HEK293T (cell line): ENCODE measurements around the gene TERB2.
"Not testable (repeated sequence)": the region's sequence is repeated elsewhere in the genome, so short reads cannot be mapped to it uniquely, and the experiment has no call there.

Experiments used
- CTCF ChIA-PET: fragments of 350-600 bp; formaldehyde crosslinking; extraction: SDS; loops from one replicate; lab custom pipeline; 2021; ENCODE audit warnings: antibody characterized with exemption, inconsistent platforms; lab: Yijun Ruan, JAX
- POLR2A ChIA-PET: fragments of 350-600 bp; formaldehyde crosslinking; extraction: SDS; loops from one replicate; lab custom pipeline; 2020; ENCODE audit warnings: antibody characterized with exemption, inconsistent platforms; lab: Yijun Ruan, JAX
- DNase-seq: peaks from one replicate; pipeline ENCODE4 v3.0.0; 2012; ENCODE audit warnings: mixed read lengths; ENCODE audit errors: extremely low spot score
- ARNT ChIP-seq: fragments of 450-650 bp; IDR thresholded peaks from 2 replicates; pipeline ENCODE4 v1.6.1; 2017; ENCODE audit warnings: mild to moderate bottlenecking
- BHLHE40 ChIP-seq: fragments of 450-650 bp; IDR thresholded peaks from 2 replicates; pipeline ENCODE4 v1.6.1; 2016; ENCODE audit warnings: mild to moderate bottlenecking, moderate library complexity, borderline replicate concordance
- CTBP1 ChIP-seq: fragments of 450-650 bp; IDR thresholded peaks from 2 replicates; pipeline ENCODE4 v1.6.1; 2016; ENCODE audit warnings: borderline replicate concordance
- ELF4 ChIP-seq: fragments of 450-650 bp; IDR thresholded peaks from 2 replicates; pipeline ENCODE4 v1.6.1; 2017; ENCODE audit warnings: antibody characterized with exemption
- FOXA1 ChIP-seq: fragments of 450-650 bp; IDR thresholded peaks from 2 replicates; pipeline ENCODE4 v1.6.1; 2016; ENCODE audit warnings: mild to moderate bottlenecking
- FOXK2 ChIP-seq: fragments of 450-650 bp; IDR thresholded peaks from 2 replicates; pipeline ENCODE4 v1.6.1; 2016; ENCODE audit warnings: mild to moderate bottlenecking
- FOXM1 ChIP-seq: fragments of 450-650 bp; IDR thresholded peaks from 2 replicates; pipeline ENCODE4 v1.6.1; 2017; ENCODE audit warnings: mild to moderate bottlenecking, borderline replicate concordance
- HDGF ChIP-seq: fragments of 450-650 bp; IDR thresholded peaks from 2 replicates; pipeline ENCODE4 v1.6.1; 2017; ENCODE audit warnings: antibody characterized with exemption, borderline replicate concordance
- L3MBTL2 ChIP-seq: fragments of 450-650 bp; conservative IDR thresholded peaks from 2 replicates; pipeline ENCODE4 v1.6.1; 2016; ENCODE audit warnings: mild to moderate bottlenecking
- LEF1 ChIP-seq: fragments of 450-650 bp; IDR thresholded peaks from 2 replicates; pipeline ENCODE4 v1.6.1; 2017; ENCODE audit warnings: mild to moderate bottlenecking, borderline replicate concordance
- NFRKB ChIP-seq: fragments of 450-650 bp; IDR thresholded peaks from 2 replicates; pipeline ENCODE4 v1.6.1; 2016; ENCODE audit warnings: mild to moderate bottlenecking, moderate library complexity
- SP1 ChIP-seq: fragments of 450-650 bp; IDR thresholded peaks from 2 replicates; pipeline ENCODE4 v1.6.1; 2017
- SUZ12 ChIP-seq: fragments of 450-650 bp; IDR thresholded peaks from 2 replicates; pipeline ENCODE4 v1.6.1; 2016; ENCODE audit warnings: mild to moderate bottlenecking
- TARDBP ChIP-seq: fragments of 450-650 bp; IDR thresholded peaks from 2 replicates; pipeline ENCODE4 v1.6.1; 2016
- ZNF384 ChIP-seq: fragments of 450-650 bp; IDR thresholded peaks from 2 replicates; pipeline ENCODE4 v1.6.1; 2016
- TF ChIP-seq, protein P1 (sequence below): fragments of 450-650 bp; IDR thresholded peaks from 2 replicates; pipeline ENCODE4 v1.6.1; 2016

TERB2 gene, protein sequence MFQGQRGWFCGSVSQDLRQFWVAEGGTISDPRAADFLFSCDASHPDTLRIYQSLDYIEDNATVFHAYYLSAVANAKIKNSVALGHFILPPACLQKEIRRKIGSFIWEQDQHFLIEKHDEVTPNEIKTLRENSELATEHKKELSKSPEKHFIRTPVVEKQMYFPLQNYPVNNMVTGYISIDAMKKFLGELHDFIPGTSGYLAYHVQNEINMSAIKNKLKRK

DNA sequence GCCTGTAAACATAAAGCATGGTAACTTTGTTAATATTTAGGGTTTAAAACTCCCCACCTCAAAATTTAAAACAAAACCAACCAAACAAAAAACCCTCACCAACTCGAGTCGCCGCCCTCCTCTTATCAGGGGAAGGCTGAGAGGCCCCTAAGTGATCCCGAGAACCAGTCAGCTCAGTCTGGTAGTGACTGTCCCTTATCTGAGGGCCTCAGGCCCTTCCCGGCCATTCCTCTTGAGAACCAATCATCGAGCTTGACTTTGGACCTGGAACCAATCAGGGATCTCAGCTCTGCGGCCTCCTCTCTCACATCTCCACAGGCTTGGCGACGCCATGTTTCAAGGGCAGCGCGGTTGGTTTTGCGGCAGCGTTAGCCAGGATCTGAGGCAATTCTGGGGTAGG is at the start of gene TERB2:
TSS of gene TERB2 (plus strand) at position 300 of the 400 bp plus-strand sequence. CDS start at position 332, 32 bp downstream.
- no peak for TF ChIP-seq FOXA1
- TF ChIP-seq, protein P1, sequence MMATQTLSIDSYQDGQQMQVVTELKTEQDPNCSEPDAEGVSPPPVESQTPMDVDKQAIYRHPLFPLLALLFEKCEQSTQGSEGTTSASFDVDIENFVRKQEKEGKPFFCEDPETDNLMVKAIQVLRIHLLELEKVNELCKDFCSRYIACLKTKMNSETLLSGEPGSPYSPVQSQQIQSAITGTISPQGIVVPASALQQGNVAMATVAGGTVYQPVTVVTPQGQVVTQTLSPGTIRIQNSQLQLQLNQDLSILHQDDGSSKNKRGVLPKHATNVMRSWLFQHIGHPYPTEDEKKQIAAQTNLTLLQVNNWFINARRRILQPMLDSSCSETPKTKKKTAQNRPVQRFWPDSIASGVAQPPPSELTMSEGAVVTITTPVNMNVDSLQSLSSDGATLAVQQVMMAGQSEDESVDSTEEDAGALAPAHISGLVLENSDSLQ, result no peak
- TF ChIP-seq LEF1, result no peak
- TF ChIP-seq FOXK2, result no peak
- TF ChIP-seq CTBP1, result no peak
- TF ChIP-seq TARDBP, result no peak
- TF ChIP-seq SP1, result no peak
- TF ChIP-seq ARNT, result no peak
- no peak for TF ChIP-seq ELF4
- TF ChIP-seq NFRKB, result no peak
- no peak for TF ChIP-seq FOXM1
- TF ChIP-seq ZNF384, result no peak
- no peak for TF ChIP-seq HDGF
- ChIA-PET CTCF (no interaction called here), POLR2A (no interaction called here)
- no peak for DNase-seq

DNA sequence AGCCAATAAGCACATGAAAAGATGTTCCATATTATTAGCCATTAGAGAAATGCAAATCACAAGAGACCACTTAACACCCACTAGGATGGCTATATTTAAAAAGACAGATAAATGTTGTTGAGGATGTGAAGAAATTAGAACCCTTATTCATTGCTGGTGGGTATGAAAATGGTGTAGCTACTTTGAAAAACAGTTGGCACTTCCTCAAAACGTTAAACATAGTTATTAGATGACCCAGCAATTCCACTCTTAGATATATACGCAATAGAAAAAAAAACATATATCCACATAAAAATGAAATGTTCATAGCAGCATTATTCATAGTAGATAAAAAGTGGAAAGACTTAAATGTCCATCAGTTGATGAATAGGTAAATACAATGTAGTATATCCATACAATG is 47.1 kb upstream of the TERB2 start:
- ChIA-PET CTCF (no interaction called here), POLR2A (no interaction called here)
- no peak for DNase-seq
- TF ChIP-seq SUZ12, result no peak
- TF ChIP-seq LEF1, result no peak
- TF ChIP-seq CTBP1, result no peak
- no peak for TF ChIP-seq TARDBP
- no peak for TF ChIP-seq NFRKB

DNA sequence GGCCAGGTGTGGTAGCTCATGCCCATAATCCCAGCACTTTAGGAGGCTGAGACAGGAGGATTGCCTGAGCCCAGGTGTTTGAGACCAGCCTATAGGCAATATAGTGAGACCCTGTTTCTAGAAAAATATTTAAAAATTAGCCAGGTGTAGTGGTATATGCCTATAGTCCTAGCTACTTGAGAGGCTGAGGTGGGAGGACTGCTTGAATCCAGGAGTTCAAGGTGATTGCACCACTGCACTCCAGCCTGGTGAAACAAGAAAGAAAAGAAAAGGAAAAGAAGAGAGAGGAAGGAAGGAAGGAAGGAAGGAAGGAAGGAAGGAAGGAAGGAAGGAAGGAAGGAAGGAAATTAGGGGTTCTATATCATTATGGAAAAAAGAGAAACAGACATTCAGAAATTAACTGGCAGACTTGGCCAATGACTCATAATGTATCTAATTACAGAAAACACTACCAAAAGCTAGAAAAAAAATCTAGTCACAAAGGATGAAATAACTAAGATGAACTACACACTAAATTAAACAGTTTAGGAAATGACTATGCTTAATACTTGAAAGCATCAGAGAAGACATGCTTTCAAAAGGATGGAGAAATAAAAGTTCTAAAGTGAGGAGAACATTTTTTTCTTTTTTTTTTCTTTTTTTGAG is 45.4 kb upstream of the TERB2 start:
- DNase-seq, result no peak
- TF ChIP-seq TARDBP (no peak), L3MBTL2 (no peak), LEF1 (no peak), HDGF (no peak), CTBP1 (no peak), NFRKB (no peak), ZNF384 (no peak), ELF4 (no peak), SUZ12 (no peak), FOXM1 (no peak), ARNT (no peak), SP1 (no peak), BHLHE40 (no peak)
- TF ChIP-seq, protein P1, result no peak
- CTCF ChIA-PET, result no interaction called here
- POLR2A ChIA-PET, result no interaction called here

DNA sequence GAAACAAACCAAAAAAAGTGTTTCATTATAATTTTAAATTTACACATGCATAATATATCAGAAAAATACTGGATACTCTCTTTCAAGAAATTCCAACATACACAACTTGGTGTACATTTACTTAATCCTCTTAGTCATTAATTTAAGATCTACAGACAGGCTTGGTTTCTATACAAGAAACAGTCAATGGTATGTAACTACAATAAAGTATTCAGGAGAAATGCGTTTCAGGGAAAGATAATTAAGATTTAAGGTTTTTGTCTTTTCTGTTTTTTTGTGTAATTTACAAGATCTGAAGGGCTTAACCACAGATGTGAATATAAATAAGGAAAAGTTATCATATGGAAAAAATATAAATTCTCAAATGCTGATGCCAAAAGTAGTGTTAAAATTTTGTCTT is 44.3 kb upstream of the TERB2 start:
- DNase-seq, POLR2A ChIA-PET, CTCF ChIA-PET: not testable (repeated sequence)

DNA sequence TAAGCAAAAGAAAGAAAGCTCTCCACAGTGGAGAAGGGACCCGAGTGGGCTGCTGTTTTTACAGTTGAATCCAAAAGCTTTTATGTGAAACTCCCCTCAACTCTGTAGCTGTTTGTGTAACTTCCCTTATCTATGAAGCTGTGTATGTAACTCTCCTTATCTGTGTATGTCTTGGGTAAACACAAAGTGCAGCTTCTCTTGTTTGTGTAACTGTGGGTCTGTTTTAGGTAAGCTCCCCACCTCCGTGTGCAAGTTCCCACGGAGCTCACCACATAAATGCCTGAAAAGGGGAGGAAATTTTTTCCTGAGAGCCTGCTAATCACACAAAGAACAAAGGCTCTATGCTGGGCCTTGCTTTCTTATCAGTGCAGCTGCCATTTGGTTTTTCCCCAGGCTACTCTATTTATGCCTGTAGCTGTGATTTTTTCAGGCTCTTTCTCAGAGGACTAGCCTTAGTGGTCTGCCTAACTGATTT is 43.5 kb upstream of the TERB2 start:
- CTCF ChIA-PET, POLR2A ChIA-PET: not testable (repeated sequence)

DNA sequence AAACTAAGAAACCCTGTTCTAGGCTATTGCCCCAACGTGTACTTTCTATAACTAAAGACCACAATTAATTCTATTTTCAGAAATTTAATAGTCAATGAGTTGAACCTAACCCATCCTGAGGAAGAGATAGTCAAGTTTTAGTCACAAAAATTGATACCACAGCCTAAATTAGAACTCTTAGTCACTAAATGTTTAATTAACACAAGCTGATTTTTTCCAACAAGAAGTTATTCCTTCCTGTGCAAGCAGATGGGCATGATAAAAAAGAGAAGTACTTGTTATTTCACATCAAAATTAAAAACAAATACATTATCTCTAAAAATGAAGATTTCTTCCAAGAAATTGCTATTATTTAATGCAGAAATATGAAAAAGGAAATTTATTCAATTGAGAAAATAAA is 38.4 kb upstream of the TERB2 start:
- no peak for DNase-seq
- no peak for TF ChIP-seq ZNF384
- TF ChIP-seq LEF1, result no peak
- TF ChIP-seq CTBP1, result no peak
- no peak for TF ChIP-seq ARNT
- TF ChIP-seq NFRKB, result no peak
- no peak for TF ChIP-seq SUZ12
- no peak for TF ChIP-seq HDGF
- no peak for TF ChIP-seq TARDBP
- TF ChIP-seq ELF4, result no peak
- TF ChIP-seq FOXM1, result no peak
- TF ChIP-seq SP1, result no peak
- CTCF ChIA-PET, result no interaction called here
- POLR2A ChIA-PET, result no interaction called here

More for the DNA sequence above, 43.5 kb upstream of the TERB2 start:
- not testable (repeated sequence) for DNase-seq

DNA sequence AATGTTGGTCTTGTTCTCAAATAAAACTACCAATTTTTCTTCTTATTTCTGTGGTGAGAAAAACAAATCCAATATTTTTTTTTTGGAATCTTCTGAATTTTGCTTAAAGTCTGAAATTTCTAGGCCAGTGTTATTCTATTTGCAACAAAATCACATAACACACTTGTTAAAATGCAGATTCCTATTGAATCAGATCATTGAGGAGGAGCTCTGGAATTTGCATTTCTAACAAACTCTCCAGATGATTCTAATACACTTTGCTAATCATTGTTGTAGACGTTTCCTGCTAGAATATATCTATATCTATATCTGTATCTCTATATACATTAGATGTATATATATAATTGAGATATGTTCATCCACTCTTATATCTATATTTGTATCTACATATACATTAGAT is 27.8 kb upstream of the TERB2 start:
- POLR2A ChIA-PET, result not testable (repeated sequence)

DNA sequence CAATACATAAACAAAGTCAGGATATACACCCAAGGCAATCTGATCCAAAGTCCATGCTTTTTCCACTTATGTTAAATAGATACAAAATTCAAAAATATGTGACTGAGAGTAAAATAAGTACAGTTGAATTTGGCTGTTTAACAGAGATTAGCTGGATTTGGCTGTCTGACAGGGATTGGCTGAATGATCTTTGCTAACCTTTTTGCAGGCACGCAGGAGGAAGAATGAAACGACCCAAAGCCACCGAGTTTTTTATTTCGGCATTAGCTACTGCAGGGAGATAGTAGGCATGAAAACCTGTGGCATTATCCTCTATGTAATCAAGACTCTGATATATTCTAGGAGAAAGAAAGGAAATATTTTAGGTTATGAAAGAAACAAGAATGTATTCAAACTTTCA is 26.2 kb upstream of the TERB2 start:
- POLR2A ChIA-PET, DNase-seq, CTCF ChIA-PET: not testable (repeated sequence)

More for the DNA sequence above, 27.8 kb upstream of the TERB2 start:
- DNase-seq, CTCF ChIA-PET: not testable (repeated sequence)

DNA sequence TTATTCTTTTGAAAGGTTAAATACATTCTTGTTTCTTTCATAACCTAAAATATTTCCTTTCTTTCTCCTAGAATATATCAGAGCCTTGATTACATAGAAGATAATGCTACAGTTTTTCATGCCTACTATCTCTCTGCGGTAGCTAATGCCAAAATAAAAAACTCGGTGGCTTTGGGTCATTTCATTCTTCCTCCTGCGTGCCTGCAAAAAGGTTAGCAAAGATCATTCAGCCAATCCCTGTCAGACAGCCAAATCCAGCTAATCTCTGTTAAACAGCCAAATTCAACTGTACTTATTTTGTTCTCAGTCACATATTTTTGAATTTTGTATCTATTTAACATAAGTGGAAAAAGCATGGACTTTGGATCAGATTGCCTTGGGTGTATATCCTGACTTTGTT is 1.8 kb downstream of the TERB2 start:
- POLR2A ChIA-PET, CTCF ChIA-PET: not testable (repeated sequence)

More for the DNA sequence above, 1.8 kb downstream of the TERB2 start:
- not testable (repeated sequence) for DNase-seq
